Measurements from ENCODE around the gene TAS2R42.

- no peak for TF ChIP-seq CTCF (IDR thresholded peaks at IDR 0.05)
- no peak for TF ChIP-seq POLR2A (IDR thresholded peaks at IDR 0.05)
- no peak for TF ChIP-seq EP300 (IDR thresholded peaks at IDR 0.05)
Measured at GRCh38 chr12:11170810-11171144, 16.0 kb downstream of the TAS2R42 start.

All from suprapubic skin (tissue), 3 donors.